K562 (cell line): ENCODE measurements around the gene IFNA6. TPM values are rescaled to one million over a fixed set of nuclear protein-coding genes. Genes with fewer than 3 reads are reported as not detected.

Experiments used
- ATAC-seq: fragments of 200-7000 bp; cut with Tn5 transposase; 3 replicates; pipeline ENCODE4 v1.9.1; 2020; ENCODE audit warnings: moderate library complexity
- BruUV-seq: library from RNA; stranded (reverse); fragments of 400-500 nt; replicated peaks from 2 replicates; lab custom pipeline; 2021; lab: Mats Ljungman, UMichigan
- CTCF ChIA-PET: fragments of 300-600 bp; formaldehyde crosslinking; extraction: SDS; loops from one replicate; lab custom pipeline; 2021; ENCODE audit warnings: low intra/inter-chr PET ratio; lab: Yijun Ruan, JAX
- POLR2A ChIA-PET: fragments of 300-600, 350-650 bp; sonication (Branson Sonifier 250); formaldehyde crosslinking; extraction: SDS; loops from one replicate; lab custom pipeline; 2021; ENCODE audit warnings: antibody characterized with exemption, inconsistent platforms; lab: Yijun Ruan, JAX
- DNase-seq, 4 experiments: peaks; one replicate each; pipeline versions ENCODE4 v3.0.0 to v3.0.0-alpha.2; 2011 to 2018; ENCODE audit warnings: low spot score in 3 of 4, mixed read lengths in 3 of 4; ENCODE audit errors: extremely low read depth in 1 of 4
- FAIRE-seq: peaks from 2 replicates; lab custom pipeline; 2011; peaks lifted over from hg19 to GRCh38; lab: Jason Lieb, UNC
- H2AFZ ChIP-seq: 2 replicates; pipeline ENCODE4 v1.6.0; 2011; ENCODE audit warnings: low read depth, low read length, control low read depth, inconsistent platforms
- H3K27ac ChIP-seq: fragments of 200-600 bp; 3 replicates; pipeline ENCODE4 v1.8.0; 2011; ENCODE audit warnings: low read depth, mild to moderate bottlenecking, control low read depth, inconsistent platforms, low read length, moderate library complexity, mixed read lengths; ENCODE audit errors: extremely low read depth
- H3K27me3 ChIP-seq, 2 experiments: fragments of 300-600 bp in 1 of 2; 2 replicates in 1 of 2; 3 replicates in 1 of 2; pipeline versions ENCODE4 v1.6.0 to v1.8.0; 2011; ENCODE audit warnings: inconsistent platforms in 2 of 2, low read length in 2 of 2, mild to moderate bottlenecking in 1 of 2, mixed read lengths in 1 of 2, moderate library complexity in 1 of 2; ENCODE audit not compliant: control insufficient read depth in 2 of 2, insufficient read depth in 2 of 2
- H3K36me3 ChIP-seq: fragments of 300-600 bp; 3 replicates; pipeline ENCODE4 v1.8.0; 2011; ENCODE audit warnings: mild to moderate bottlenecking, low read length, inconsistent platforms; ENCODE audit not compliant: control insufficient read depth, insufficient read depth
- H3K4me1 ChIP-seq, 2 experiments: fragments of 200-600 bp in 1 of 2; replicated peaks in 1 of 2; 2 replicates in 1 of 2; 3 replicates in 1 of 2; pipeline versions ENCODE4 v1.5.1 to v1.8.0; 2011; ENCODE audit warnings: inconsistent platforms in 2 of 2, low read length in 2 of 2, mild to moderate bottlenecking in 1 of 2, mixed read lengths in 1 of 2, moderate library complexity in 1 of 2; ENCODE audit not compliant: control insufficient read depth in 2 of 2, insufficient read depth in 2 of 2
- H3K4me2 ChIP-seq: 2 replicates; pipeline ENCODE4 v1.6.1; 2011; ENCODE audit warnings: low read length, control low read depth, inconsistent platforms, mixed read lengths; ENCODE audit not compliant: insufficient read depth
- H3K4me3 ChIP-seq: fragments of 200-600 bp; sonication (generic), shearing (Covaris generic); 2 replicates; pipeline ENCODE4 v1.5.1; 2016; ENCODE audit warnings: control low read depth, inconsistent platforms
- H3K79me2 ChIP-seq: fragments of 200-600 bp; 3 replicates; pipeline ENCODE4 v1.8.0; 2011; ENCODE audit warnings: low read length, inconsistent platforms; ENCODE audit not compliant: control insufficient read depth, insufficient read depth
- H3K9ac ChIP-seq, 2 experiments: 2 replicates each; pipeline versions ENCODE4 v1.6.0 to v1.6.1; 2011; ENCODE audit warnings: low read depth in 2 of 2, low read length in 2 of 2, control low read depth in 1 of 2, inconsistent platforms in 1 of 2, mild to moderate bottlenecking in 1 of 2, mixed read lengths in 1 of 2; ENCODE audit not compliant: insufficient read depth in 1 of 2
- H3K9me1 ChIP-seq: one replicate; pipeline ENCODE4 v1.6.0; 2011; ENCODE audit warnings: inconsistent platforms, mild to moderate bottlenecking, low read length, moderate library complexity; ENCODE audit not compliant: control insufficient read depth, insufficient read depth
- H3K9me3 ChIP-seq: replicated peaks from 2 replicates; pipeline ENCODE4 v1.5.1; 2011; ENCODE audit warnings: low read depth, low read length, inconsistent platforms; ENCODE audit not compliant: control insufficient read depth, insufficient read depth
- H4K20me1 ChIP-seq: replicated peaks from 2 replicates; pipeline ENCODE4 v1.6.1; 2011; ENCODE audit warnings: low read length, inconsistent platforms, mixed read lengths; ENCODE audit not compliant: control insufficient read depth, insufficient read depth
- ATF1 ChIP-seq, 2 experiments: fragments of 450-650 bp in 1 of 2; IDR thresholded peaks; 2 replicates each; pipeline ENCODE4 v1.6.1; 2016; ENCODE audit warnings: missing compliant biosample characterization in 1 of 2, missing genetic modification characterization in 1 of 2
- CEBPG ChIP-seq, 3 experiments: fragments of 200-800 bp in 1 of 3; sonication (Bioruptor generic) in 1 of 3; sonication (generic) in 1 of 3; formaldehyde crosslinking in 1 of 3; IDR thresholded peaks in 2 of 3; conservative IDR thresholded peaks in 1 of 3; 2 replicates each; pipeline versions ENCODE4 v1.6.1 to v1.8.0; 2016 to 2022; ENCODE audit warnings: missing compliant biosample characterization in 2 of 3, missing genetic modification characterization in 2 of 3, mild to moderate bottlenecking in 1 of 3, missing genetic modification reagents in 1 of 3
- FOXM1 ChIP-seq, 2 experiments: fragments of 450-650 bp in 1 of 2; sonication (generic) in 1 of 2; formaldehyde crosslinking in 1 of 2; IDR thresholded peaks; 2 replicates each; pipeline versions ENCODE4 v1.6.1 to v1.9.0; 2017 to 2022; ENCODE audit warnings: low read depth in 2 of 2, mild to moderate bottlenecking in 2 of 2, missing genetic modification reagents in 1 of 2, moderate library complexity in 1 of 2
- HDAC6 ChIP-seq: IDR thresholded peaks from 2 replicates; pipeline ENCODE4 v1.6.1; 2012; ENCODE audit warnings: low read depth, mild to moderate bottlenecking, control low read depth, inconsistent platforms, low read length, moderate library complexity
- KLF13 ChIP-seq: fragments of 450-650 bp; IDR thresholded peaks from 2 replicates; pipeline ENCODE4 v1.6.1; 2016; ENCODE audit warnings: missing genetic modification characterization, low read depth, mild to moderate bottlenecking, missing compliant biosample characterization, moderate library complexity, borderline replicate concordance
- MCM2 ChIP-seq: fragments of 450-650 bp; IDR thresholded peaks from 2 replicates; pipeline ENCODE4 v1.6.1; 2017; ENCODE audit warnings: low read depth, mild to moderate bottlenecking
- SMARCB1 ChIP-seq: IDR thresholded peaks from 2 replicates; pipeline ENCODE4 v1.6.1; 2011; ENCODE audit warnings: improper control_type of control experiment, low read depth; ENCODE audit not compliant: insufficient read length
- TAF1 ChIP-seq: IDR thresholded peaks from 2 replicates; pipeline ENCODE4 v1.6.1; 2011; ENCODE audit warnings: mild to moderate bottlenecking, low read length, moderate library complexity; ENCODE audit not compliant: insufficient read depth, control insufficient read depth, severe bottlenecking; ENCODE audit errors: extremely low read depth
- THRAP3 ChIP-seq: fragments of 450-650 bp; IDR thresholded peaks from 2 replicates; pipeline ENCODE4 v1.6.1; 2016; ENCODE audit warnings: mild to moderate bottlenecking, inconsistent platforms, borderline replicate concordance
- ZNF197 ChIP-seq: fragments of 200-800 bp; sonication (Bioruptor generic); IDR thresholded peaks from 2 replicates; pipeline ENCODE4 v1.6.1; 2016; ENCODE audit warnings: low read depth, missing genetic modification characterization, missing compliant biosample characterization
- WGBS: fragments of 100-300 bp; shearing (Covaris generic); methylation state at CpG from one replicate; pipeline ENCODE4 v1.1.6; 2016; ENCODE audit warnings: low coverage, mixed read lengths; ENCODE audit not compliant: insufficient coverage; ENCODE audit errors: missing lambda C conversion rate; 5-methylcytosine and 5-hydroxymethylcytosine counted together
- in situ Hi-C: fragments of 300-500 bp; cut with MboI; formaldehyde crosslinking; loops from 4 replicates; pipeline ENCODE4 v1.15.0; 2018; ENCODE audit warnings: inconsistent platforms, mixed read lengths
- intact Hi-C: fragments of 100-400 bp; cut with micrococcal nuclease; formaldehyde crosslinking; loops from 2 replicates; pipeline ENCODE4 v1.14.2; 2022
- polyA plus RNA-seq, 8 experiments: library from polyadenylated mRNA; depleted of rRNA in 4 of 8; stranded (reverse) in 5 of 8; unstranded in 3 of 8; fragments of >200 nt; fragmentation: Nextera tagmentation in 2 of 8; fragmentation: Illumina TruSeq in 1 of 8; extraction: Ambion mirVana in 2 of 8; extraction: Trizol in 1 of 8; gene quantifications; 2 replicates each; pipeline versions ENCODE4 v1.2.1 to v1.2.3, GENCODE V29; 2011 to 2014; ENCODE audit warnings: inconsistent platforms in 1 of 8, missing spikeins in 1 of 8
- total RNA-seq, 7 experiments: library from RNA; depleted of rRNA in 6 of 7; stranded (reverse); fragments of >200 nt in 6 of 7; fragmentation: Illumina TruSeq in 2 of 7; extraction: Trizol in 2 of 7; gene quantifications; 2 replicates each; pipeline versions ENCODE4 v1.2.1 to v1.2.3, GENCODE V29; 2011 to 2021; ENCODE audit warnings: low replicate concordance in 1 of 7

Gene IFNA6
- total and polyA plus RNA-seq, 9 of the 15 experiments (the other 6 are each of a cell fraction or from before 2014, with no cell fraction given): not detected

DNA sequence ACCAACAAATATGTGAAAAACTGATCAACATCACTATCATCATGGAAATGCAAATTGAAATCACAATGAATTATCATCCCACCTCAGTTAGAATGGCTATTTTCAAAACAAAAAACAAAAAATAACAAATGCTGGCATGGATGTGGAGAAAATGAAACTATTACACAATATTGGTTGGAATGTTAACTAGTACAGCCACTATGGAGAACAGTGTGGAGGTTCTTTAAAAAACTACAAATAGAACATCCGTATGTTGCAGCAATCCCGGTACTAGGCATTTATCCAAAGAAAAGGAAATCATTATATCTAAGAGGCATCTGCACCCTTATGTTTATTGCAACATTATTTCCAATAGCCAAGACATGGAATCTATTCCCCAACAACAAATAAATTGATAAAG, 36.5 kb downstream of the IFNA6 start:
- Histone ChIP-seq H3K27ac (no peak overlapping the region), H3K9ac (no peak overlapping the region), H4K20me1 (no peaks in the 10 kb centered on the region), H3K9me1 (no peaks in the 10 kb centered on the region), H3K27me3 (no peaks in the 10 kb centered on the region), H3K79me2 (no peaks in the 10 kb centered on the region), H3K4me2 (no peak overlapping the region), H3K9me3 (no peaks in the 10 kb centered on the region), H3K4me1 (no peaks in the 10 kb centered on the region), H3K4me3 (no peak overlapping the region), H3K36me3 (no peaks in the 10 kb centered on the region), H2AFZ (no peak overlapping the region)
- BruUV-seq: no TSS peak
- in situ Hi-C loops (no loop called here), intact Hi-C loops (no loop called here)
- POLR2A ChIA-PET: no interaction called here
- no peak for FAIRE-seq
- no peak for DNase-seq
- ATAC-seq: no peak
- CTCF ChIA-PET: no interaction called here
- TF ChIP-seq KLF13 (tag) (no peak), HDAC6 (no peak), CEBPG (CRISPR knock-in tag; IDR thresholded peaks at IDR 0.05) (no peak), CEBPG (tag; conservative IDR thresholded peaks at IDR 0.05 in 1 of 2, IDR thresholded peaks at IDR 0.05 in 1 of 2) (no peak), THRAP3 (no peak), MCM2 (no peak), ZNF197 (CRISPR knock-in tag) (no peak), ATF1 (CRISPR knock-in tag; IDR thresholded peaks at IDR 0.05) (no peak), ATF1 (tag; IDR thresholded peaks at IDR 0.05) (no peak), FOXM1 (IDR thresholded peaks at IDR 0.05; ENCODE audit: low read depth) (no peak), FOXM1 (CRISPR knock-in tag; IDR thresholded peaks at IDR 0.05; ENCODE audit: low read depth) (no peak), TAF1 (no peak), SMARCB1 (no peak)
- no CpG with 5 or more reads among the region's 2 CpGs for WGBS
